Skin epidermis (tissue), 12 donors: ENCODE results near the gene ITGA11.

Source experiments
- H3K27ac ChIP-seq, 21 experiments: fragments of 200-600 bp; sonication (generic) in 11 of 21; one replicate each; pipeline ENCODE4 v1.5.0; 2020; ENCODE audit warnings: mild to moderate bottlenecking in 3 of 21, inconsistent platforms in 2 of 21, moderate library complexity in 2 of 21
- H3K4me3 ChIP-seq, 7 experiments: fragments of 200-600 bp; sonication (generic) in 2 of 7; one replicate each; pipeline ENCODE4 v1.5.0; 2020; ENCODE audit warnings: inconsistent platforms in 2 of 7, mild to moderate bottlenecking in 2 of 7, moderate library complexity in 1 of 7

The ITGA11 gene

DNA sequence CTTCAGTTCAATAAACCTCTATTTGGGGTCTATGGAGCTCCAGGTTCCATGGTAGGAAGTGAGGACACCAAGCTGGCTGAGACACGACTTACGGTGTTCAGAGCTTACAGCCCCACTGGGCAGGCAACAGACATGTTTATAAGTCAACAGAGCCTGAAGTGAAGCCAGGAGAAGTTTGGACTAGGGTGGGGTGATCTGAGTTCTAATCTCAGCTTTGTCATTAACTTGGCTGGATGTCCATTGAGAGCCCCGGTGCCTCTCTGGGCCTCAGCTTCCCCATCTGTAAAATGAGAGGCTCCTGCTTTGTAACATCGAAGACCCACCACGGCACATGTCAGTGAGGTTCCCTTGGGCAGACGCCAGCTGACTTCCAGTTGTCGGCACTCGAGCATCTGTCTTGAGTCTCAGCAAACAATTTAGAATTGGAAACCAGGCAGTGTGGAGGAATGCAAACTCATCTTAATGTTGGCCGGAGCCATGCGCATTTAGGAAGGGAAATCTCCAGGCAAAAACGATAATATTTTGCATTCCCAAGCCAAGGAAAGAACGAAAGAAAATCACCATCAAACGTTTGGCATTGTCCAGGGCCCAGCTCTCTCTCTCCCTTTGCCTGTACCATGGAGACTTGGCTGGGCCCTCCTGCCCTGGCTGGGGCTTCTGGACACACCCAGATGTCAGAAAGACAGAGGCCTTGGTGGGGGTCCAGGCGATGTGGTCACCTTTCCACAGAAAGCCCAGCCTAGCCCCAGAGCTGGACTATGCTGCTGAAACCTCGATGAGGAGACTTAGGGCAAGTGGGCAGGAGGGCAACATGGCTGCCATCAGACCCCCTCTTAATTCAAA lies 18.4 kb downstream of the ITGA11 start:
- Histone ChIP-seq H3K4me3 (no peak overlapping the region), H3K27ac (peak overlapping the region in 2 of 21 experiments; percentile 5 to 19)

DNA sequence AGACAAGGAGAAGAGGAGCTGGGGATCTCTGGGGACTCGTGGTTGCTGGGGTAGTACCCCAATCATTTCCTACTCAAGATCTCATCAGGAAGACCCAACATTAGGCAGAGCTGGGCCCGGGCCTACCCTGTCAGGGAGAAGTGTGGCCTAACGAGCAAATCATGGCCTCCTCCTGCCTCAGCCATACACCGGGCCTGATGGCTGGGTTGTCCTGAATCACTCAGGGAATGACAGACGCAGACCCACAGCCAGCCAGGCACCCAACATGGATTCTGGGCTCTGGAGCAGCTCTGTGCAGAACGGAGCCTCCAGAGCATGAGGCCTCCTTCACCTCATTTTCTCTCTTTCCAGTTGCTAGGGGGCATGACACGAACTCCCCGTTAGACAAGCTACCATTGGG lies 19.7 kb downstream of the ITGA11 start:
- no peak overlapping the region for H3K4me3 ChIP-seq
- H3K27ac ChIP-seq: no peak overlapping the region

DNA sequence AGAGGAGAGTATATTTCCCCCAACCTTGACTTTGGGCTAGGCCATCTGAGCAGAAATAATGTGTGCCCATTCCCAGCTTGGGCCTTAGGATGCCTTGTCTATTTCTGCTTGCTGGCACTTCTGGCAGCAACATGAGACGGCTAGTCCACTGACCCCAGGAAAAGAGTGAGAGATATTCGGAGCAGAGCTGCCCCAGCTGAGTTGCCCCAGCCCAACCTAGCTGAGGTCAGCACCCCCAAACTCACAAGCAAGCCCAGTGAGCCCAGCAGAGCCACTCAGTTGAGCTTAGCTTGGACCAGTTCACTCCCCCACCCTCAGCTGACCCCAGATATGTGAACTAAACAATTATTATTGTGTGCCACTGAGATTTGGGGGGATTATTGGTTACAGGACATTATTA lies 20.2 kb downstream of the ITGA11 start:
- Histone ChIP-seq H3K4me3 (no peak overlapping the region), H3K27ac (no peak overlapping the region)

DNA sequence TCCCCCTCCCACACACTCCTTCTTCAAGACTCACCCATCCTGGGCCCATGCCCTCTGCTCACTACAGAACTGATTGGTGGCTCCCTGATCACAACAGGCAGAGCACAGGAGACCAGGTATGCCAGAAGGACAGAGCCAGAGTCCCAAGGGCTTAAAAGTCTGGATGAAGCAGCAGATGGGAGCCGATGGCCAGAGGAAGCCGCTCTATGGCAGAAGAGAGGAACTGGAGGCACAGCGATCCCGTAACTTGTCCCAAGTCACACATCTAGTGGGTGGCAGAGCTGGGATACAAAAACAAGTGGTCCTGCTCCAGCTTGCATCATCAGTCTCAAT lies 20.7 kb downstream of the ITGA11 start:
- no peak overlapping the region for H3K27ac ChIP-seq
- no peak overlapping the region for H3K4me3 ChIP-seq

DNA sequence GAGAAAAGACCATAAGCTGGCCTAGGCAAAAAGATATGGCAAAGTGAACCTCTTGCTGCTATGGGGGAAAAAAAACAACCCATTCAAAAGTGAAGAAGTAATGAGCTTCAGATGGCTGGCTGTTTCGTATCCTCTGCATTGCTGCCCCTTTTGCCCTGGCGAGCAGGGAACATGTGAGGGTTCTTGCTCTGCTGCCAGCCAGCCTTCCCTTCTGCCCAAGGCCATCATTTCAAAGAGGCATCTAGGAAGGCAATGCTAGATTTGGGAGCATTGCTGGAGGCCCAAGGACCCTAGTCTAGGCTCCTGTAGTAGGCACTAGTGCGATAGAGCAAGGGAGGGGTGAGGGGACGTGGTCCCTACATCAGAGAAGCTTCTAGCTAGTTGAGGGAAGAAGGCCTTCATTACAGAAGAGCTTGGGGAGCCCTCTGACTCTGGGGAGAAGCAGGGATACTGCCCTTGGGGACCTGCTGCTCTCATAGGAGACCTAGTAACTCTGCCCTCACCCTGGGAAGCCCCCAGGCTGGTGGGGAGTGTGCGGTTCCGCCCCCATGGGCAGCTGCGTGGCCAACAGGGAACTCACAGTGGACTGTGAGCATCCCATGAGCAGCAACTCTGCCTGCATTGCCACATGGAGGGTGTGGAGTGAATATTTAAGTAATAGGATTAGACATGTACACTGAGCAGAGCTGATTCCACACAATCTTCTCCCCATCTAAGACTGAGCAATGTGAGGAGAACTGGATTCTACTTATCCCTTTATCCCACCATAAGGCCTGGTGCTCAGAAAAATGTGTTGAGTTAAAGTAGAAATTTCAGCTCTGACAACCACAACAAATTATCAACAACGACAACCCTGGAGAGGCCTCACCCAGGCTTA lies 21.3 kb downstream of the ITGA11 start:
- Histone ChIP-seq H3K27ac (no peak overlapping the region), H3K4me3 (no peak overlapping the region)

DNA sequence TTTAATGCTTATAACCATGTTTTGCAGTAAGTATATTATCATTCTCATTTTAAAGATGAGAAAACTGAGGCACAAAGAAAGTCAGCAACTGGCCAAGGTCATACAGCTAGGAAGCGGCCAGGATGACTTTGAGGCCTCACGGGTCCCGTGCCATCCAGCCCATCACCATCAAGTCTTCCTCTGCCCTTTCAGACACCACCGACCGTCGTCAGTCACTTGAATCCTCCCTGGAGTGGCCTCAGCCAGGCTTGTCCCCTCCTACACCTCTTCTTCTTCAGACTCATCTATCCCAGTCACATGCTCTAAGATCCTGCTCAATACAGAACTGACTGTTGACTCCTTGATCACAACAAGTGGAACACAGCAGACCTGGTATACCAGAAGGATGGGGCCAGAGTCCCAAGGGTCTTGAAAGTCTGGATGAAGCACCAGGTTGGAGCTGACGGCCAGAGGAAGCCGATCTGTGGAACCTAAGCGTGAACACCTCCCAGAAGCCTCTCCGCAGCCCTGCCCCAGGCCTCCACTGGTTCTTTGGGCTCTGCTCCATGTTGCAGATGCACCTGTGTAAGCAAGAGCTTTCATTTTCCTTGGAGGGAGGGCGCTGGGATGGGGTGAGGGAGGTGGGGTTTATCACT lies 22.1 kb downstream of the ITGA11 start:
- Histone ChIP-seq H3K27ac (no peak overlapping the region), H3K4me3 (no peak overlapping the region)

DNA sequence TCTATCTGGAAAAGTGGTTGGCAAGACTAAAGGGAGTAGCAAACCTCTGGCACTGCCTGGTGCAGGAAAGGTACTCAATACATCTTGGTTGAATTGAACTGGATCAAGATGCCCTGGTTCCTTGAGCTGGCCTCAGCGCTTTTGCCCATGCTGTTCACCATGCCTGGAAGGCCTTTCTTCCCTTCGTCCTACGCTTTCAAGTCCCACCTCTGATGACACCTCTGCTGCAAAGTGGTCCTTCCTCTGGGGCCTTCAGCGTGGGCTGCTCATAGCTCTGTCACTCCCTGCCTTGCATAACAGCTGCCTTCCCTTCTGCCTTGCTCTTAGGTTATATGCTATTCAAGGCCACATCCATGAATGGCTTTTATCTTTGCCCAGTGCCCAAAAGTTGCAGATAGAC lies 23.0 kb downstream of the ITGA11 start:
- Histone ChIP-seq H3K27ac (no peak overlapping the region), H3K4me3 (no peak overlapping the region)

DNA sequence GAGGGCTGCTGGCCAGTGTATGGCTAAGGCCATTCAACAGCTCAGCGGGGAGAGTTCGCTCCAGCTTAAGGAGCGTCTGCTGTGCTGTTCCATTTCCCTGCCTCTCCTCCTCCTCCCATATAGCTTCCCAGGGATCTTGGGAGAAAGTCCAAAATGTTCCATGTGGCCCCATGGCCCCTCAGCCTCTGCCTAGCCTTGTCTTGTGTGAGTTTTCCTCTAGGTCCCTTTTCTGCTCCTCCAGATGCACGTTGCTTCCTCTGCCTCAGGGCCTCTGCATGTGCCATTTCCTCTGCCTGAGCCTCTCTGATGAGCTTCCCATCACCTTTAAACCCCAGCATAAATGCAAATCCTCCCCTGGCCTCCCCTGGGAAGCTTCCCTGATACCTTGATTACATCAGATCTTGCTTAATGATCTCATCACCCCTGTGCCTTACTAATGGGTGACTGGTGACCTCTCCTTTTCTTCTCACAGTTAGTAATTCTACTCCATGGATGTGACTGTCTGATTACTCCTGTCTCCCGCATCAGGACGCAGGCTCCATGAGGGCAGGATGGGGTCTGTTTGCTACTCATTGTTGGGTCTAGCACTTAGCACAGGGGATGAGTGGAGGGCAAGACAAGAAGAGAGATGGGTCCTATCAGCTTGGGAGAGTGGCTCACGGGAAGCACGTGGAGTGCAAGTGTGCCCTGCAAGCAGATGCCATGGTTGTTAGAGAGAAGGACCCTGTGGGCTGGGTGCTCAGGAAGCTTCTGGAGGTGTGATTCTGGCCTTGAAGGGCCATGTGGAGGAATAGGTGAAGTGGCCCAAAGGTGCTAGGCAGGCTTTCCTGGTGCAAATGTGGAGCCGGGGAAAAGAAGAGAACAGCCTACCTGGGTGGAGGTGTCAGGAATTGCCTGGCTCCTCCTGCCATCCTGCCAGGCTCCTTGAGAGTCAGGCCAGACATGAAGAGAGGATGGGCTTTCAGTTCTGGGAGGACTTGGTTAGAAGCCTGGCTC lies 23.8 kb downstream of the ITGA11 start:
- Histone ChIP-seq H3K27ac (no peak overlapping the region), H3K4me3 (no peak overlapping the region)

DNA sequence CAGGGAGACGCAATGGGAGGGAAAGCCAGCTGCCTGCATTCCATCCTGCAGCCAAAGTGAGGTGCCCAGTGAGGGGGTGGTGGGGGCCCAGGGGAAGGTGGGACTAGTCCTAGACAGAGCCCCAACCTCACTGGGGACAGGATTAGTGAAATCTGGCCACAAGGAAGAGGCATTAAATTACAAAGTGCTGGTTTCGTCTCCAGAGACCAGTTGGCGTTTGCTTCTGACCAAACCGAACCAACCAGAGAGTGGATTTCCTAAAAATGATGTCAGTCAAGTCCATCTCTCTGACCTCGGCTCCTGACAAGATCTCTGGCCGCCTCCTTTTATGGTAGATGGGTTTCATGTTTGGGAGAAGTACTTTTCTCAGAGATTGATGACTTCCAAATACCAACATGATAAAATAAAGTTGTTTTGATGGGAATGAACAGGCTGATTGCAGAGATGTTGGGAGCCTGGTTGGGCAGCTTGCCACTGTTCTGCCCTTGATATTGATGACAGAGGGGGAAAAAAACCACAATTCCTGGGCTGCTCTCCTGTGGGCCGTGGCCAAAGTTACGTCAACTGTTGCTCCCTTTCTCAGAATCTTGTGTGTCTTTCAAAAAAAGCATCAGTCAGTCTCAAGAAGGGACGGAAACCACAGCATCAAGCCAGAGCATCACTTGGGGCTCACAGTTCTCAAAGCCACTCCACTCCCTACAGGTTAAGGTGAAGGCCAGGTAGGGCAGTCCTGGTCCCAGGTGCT lies 24.6 kb downstream of the ITGA11 start:
- Histone ChIP-seq H3K27ac (no peak overlapping the region), H3K4me3 (no peak overlapping the region)

DNA sequence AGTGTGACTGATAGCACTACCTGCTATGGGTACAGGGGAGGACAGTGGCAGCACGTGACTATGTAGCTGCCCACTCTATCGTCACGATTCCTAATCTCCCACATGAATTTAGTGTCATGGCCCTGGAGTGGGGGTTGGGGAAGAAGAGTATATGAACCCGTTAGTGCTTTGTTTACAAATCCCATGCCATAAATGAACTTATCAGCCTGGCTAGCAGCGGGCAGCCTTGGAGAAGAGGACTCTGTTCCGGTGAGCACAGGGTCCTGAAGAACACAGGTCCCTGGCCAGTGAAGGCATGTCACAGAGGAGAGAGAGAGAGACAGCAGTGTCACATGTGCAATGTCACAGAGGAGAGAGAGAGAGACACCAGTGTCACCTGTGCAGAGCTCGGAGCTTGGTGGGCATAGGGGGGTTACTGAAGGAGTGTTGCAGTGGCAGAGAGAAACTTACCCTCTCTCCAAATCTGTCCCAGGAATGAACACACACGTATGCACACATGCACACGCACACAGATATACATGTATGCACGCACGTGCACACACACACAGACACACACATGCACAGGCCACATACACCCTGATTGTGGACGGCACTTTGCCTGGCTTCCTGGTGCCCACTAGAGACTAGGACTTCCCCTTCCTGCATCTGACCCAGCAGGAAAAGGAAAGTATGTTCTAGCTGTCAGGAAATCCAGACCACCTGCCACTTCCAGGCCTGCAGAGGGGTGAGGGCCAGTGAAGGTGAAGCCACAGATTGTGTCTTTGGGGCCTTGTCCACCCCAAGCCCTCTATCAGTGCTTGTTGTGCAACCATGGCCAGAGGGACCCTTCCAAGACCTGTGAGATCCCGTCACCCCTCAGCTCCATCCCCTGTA lies 26.3 kb downstream of the ITGA11 start:
- H3K27ac ChIP-seq: no peak overlapping the region
- no peak overlapping the region for H3K4me3 ChIP-seq

DNA sequence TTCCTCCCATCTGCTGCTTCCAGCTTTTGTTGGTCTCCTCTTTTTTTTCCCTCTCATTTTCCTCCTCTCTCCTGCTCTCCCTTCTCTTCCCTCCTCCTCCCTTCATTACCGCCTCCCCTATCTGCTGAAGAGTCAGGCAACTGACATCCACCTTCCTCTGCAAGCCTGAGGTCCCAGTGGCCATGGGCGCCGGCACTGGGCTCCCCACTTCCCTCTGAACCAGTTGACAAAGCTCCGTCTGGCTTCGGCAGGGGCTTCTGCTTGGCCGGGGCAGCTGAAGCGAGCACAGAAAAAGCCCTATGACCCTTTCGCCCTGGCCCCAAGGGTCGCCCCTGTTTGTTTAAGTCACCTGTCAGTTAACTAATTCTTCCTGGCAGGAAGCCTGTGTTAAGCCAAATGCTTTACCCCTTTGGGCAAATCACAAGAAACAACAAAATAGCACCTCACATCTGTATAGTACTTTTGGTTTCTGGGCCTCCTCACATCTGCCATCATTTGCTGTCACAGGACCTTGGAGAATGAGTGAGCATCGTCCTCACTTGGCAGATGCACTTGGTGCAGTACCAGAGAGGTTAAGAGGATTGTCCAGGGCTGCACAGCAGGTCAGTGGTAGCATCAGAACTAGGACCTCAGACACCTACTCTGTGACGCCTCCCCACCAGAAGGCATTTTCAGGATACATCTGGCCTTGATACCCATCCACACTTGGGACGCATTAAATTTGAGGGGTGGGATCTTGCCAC lies 27.7 kb downstream of the ITGA11 start:
- no peak overlapping the region for H3K4me3 ChIP-seq
- no peak overlapping the region for H3K27ac ChIP-seq

DNA sequence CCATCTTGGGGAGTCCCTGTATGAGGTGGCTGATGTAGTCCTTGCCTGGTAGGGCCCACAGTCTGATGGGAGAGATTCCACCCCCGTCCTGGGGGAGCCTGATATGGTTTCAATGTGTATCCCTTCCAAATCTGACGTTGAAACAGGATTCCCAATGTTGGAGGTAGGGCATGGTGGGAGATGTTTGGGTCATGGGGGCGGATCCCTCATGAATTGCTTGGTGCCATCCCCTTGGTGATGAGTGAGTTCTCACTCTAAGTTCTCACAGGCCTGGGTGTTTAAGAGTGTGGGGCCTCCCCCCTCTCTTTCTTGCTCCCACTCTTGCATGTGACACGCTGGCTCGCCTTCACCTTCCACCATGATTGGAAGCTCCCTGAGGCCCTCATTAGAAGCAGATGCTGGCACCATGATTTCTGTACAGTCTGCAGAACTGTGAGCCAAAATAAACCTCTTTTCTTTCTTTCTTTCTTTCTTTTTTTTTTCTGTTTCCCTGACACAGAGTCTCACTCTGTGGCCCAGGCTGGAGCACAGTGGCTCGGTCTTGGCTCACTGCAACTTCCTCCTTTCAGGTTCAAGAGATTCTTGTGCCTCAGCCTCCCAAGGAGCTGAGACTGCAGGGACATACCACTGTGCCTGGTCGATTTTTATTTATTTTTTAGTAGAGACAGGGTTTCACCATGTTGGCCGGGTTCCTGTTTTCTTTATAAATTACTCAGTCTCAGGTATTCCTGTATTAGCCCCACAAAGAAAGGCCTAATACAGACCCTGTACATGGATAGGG lies 28.6 kb downstream of the ITGA11 start:
- Histone ChIP-seq H3K4me3 (no peak overlapping the region), H3K27ac (no peak overlapping the region)

DNA sequence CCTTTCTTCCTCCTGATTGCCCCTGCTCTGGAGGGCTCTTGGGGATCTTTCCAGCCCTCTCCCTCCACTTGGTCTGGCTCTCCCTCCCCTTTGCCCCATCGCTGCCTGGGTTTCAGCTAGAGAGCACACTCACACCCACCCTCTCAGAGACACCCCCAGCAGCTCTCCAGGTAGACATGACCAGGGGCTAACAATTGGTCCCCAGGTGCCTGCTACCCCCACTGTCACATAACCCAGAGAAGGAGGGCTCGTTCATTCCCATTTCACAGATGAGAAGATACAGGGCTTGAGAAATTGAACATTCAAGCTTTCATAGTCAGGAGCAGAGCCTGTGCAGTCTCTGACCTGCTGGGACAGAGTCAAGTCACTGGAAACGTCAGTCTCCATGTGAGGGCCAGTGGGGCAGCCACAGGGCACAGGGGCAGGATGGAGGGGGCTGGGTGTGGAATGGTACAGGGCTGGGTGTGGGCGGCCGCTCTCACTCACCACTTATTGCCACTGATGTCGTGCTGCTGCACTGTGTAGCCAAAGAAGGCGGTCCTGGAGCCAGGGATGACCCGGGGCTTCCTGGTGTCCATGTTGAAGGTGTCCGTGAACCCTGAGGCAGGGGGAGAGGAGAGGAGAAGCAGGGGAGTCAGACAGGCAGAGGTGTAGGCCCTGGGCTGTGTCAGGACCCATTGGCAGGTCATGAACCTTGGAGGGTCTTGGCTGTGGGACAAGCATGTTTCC lies 29.4 kb downstream of the ITGA11 start:
- Histone ChIP-seq H3K27ac (no peak overlapping the region), H3K4me3 (no peak overlapping the region)

DNA sequence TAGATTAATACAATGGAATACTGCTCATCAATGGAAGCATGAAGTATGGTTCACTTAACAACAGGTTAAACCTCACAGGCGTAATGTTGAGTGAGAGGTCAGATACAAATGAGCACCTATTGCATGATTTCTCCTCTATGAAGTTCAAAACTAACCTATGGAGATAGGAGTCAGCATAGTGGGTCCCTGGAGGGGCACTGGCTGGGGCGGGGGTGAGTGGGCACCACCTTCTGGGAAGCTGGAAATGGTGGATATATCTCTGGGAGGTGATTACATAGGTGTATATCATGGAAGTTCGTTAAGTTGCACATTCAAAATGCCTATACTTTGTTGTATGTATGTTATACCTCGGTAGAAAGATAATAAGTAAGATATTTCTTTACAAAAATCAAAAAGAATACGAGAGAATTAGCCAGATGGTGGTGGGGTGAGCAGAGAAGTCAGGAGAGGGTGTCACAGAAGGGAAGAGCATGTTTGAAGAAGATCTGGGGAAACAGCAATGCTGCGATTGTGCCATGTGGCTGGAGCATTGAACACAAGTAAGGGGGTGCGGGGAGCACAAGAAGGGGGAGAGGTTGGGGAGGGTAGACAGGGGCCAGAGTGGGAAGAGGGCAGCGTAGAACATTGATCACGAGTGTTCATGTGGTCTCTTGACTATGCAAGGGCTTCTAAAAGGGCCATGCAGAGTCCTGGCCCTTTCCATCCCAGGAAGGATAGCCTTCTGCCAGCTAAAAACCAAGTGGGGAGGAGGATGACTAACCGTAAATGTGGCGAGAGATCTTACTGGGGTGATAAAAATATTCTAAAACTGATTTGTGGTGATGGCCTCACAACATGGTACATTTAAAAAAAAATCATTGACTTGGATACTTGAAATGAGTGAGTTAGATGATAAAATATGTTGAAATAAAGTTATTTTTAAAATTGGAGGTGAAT lies 30.2 kb downstream of the ITGA11 start:
- Histone ChIP-seq H3K4me3 (no peak overlapping the region), H3K27ac (no peak overlapping the region)

DNA sequence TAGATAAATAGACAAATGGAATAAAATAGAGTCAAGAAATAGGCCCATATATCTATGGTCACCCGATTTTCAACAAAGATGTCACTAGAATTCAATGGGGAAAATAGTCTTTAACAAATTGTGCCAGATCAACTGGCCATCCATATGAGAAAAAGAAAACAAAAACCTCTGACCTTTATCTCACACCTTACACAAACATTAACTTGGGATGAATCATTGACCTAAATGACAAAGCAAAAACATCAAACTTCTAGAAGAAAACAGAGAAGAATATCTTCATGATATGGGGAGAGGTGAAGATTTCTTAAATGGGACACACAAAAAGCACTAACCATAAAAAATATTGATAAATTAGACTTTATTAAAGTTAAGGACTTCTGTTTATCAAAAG lies 31.9 kb downstream of the ITGA11 start:
- no peak overlapping the region for H3K27ac ChIP-seq
- no peak overlapping the region for H3K4me3 ChIP-seq
